ENCODE measurements around the gene CARS1.

CARS1 gene

GRCh38 chr11:2990617-2991451, 66.4 kb downstream of the CARS1 start:
- no peak for DNase-seq

- no peak for DNase-seq
Measured at GRCh38 chr11:2989551-2989950, 67.7 kb downstream of the CARS1 start.

- no peak for DNase-seq
Measured at GRCh38 chr11:2989006-2989405, 68.2 kb downstream of the CARS1 start.

GRCh38 chr11:2987881-2988861, 69.1 kb downstream of the CARS1 start:
- DNase-seq, result no peak

- DNase-seq, result no peak
Measured at GRCh38 chr11:2983908-2984307, 73.3 kb downstream of the CARS1 start.

- no peak for DNase-seq
Measured at GRCh38 chr11:2982214-2982613, 75.0 kb downstream of the CARS1 start.

- no peak for DNase-seq
Measured at GRCh38 chr11:2981130-2981529, 76.1 kb downstream of the CARS1 start.

- DNase-seq, result no peak
Measured at GRCh38 chr11:2980168-2980840, 76.9 kb downstream of the CARS1 start.

- DNase-seq, result no peak
Measured at GRCh38 chr11:2977113-2977512, 80.1 kb downstream of the CARS1 start.

GRCh38 chr11:2976294-2977063, 80.7 kb downstream of the CARS1 start:
- no peak for DNase-seq

- no peak for DNase-seq
Measured at GRCh38 chr11:2975594-2975993, 81.6 kb downstream of the CARS1 start.

- no peak for DNase-seq
Measured at GRCh38 chr11:2974272-2974671, 83.0 kb downstream of the CARS1 start.

- no peak for DNase-seq
Measured at GRCh38 chr11:2968341-2968900, 88.8 kb downstream of the CARS1 start.

GRCh38 chr11:2964782-2965181, 92.4 kb downstream of the CARS1 start:
- no peak for DNase-seq

- DNase-seq, result no peak
Measured at GRCh38 chr11:2963761-2964160, 93.5 kb downstream of the CARS1 start.

GRCh38 chr11:2963112-2963754, 94.0 kb downstream of the CARS1 start:
- DNase-seq, result no peak

- no peak for DNase-seq
Measured at GRCh38 chr11:2961080-2961479, 96.1 kb downstream of the CARS1 start.

- DNase-seq, result no peak
Measured at GRCh38 chr11:2960139-2960538, 97.1 kb downstream of the CARS1 start.

- no peak for DNase-seq
Measured at GRCh38 chr11:2958251-2958650, 99.0 kb downstream of the CARS1 start.

GRCh38 chr11:2955906-2956476, 101.2 kb downstream of the CARS1 start:
- DNase-seq, result no peak

- no peak for DNase-seq
Measured at GRCh38 chr11:2954263-2954662, 103.0 kb downstream of the CARS1 start.
